NCI-H524 (cell line): Measurements from ENCODE around the gene ZC3H15.

Experiments used
- DNase-seq, 2 experiments: peaks; one replicate each; lab custom pipeline; 2025; lab: John Stamatoyannopoulos, UW

Gene ZC3H15

GRCh38 chr2:186496401-186496800 is 10.3 kb downstream of the ZC3H15 start:
- DNase-seq, result no peak

DNA sequence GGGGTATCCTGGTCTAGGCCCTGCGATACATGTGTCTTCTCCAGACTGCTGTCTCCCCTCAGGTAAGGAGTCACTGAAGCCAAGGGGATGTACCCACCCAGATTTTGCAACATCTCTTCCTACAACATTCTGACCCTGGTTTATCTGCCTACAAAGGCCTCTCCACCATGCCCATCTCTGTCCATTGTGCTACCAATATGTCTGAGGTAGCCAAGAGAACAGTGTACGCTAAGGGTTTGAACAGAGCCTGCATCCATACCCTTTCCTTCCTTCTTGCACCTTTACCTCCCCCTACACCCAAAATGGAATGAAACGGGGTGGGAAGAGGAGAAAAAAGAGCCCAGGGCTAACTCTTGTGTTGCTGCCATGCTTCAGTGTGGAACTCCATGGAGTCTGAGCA is 11.9 kb downstream of the ZC3H15 start:
- DNase-seq, result no peak

DNA sequence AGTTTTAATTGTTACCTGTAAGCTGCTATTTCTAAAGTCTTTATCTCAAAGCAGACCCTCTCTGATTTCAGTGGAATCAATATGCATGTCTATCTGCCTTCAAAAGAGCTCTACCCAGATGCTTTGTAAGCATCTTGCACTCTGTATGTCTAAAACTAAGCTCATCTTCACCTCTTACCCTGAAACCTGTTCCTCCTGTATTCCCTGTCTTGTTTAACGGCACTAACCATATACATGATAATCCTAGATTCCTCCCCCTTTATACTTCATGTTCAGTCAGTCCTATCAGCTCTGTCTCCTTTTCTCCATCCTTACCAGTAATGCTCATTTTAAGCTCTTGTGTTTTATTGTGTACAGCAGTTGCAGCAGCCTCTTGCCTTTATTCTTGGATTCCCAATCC is 12.8 kb downstream of the ZC3H15 start:
- DNase-seq, result no peak

GRCh38 chr2:186503827-186504606 is 18.0 kb downstream of the ZC3H15 start:
- peak in 1 of 2 experiments; percentile 36 for DNase-seq

DNA sequence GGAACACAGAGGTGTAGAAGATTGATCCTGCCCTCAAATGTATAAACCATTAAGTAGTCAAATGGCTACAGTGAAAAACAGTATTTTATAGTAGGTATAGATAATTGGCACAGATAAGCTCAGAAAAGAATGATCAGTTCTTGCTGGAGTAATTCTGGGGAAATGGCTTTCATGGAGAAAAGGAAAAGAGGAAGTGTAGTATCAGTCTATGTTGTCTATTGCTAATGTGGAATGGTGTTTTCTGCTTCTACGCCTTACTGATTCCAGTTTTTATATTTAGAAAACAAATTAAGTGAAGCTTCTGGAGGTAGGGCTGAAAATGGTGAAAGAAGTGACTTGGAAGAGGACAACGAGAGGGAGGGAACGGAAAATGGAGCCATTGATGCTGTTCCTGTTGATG is 22.2 kb downstream of the ZC3H15 start:
- DNase-seq, result no peak

GRCh38 chr2:186515376-186515775 is 29.3 kb downstream of the ZC3H15 start:
- DNase-seq, result no peak

GRCh38 chr2:186516396-186516795 is 30.3 kb downstream of the ZC3H15 start:
- no peak for DNase-seq

- DNase-seq, result no peak
These were observed 31.0 kb downstream of the ZC3H15 start for GRCh38 chr2:186517090-186517489.

DNA sequence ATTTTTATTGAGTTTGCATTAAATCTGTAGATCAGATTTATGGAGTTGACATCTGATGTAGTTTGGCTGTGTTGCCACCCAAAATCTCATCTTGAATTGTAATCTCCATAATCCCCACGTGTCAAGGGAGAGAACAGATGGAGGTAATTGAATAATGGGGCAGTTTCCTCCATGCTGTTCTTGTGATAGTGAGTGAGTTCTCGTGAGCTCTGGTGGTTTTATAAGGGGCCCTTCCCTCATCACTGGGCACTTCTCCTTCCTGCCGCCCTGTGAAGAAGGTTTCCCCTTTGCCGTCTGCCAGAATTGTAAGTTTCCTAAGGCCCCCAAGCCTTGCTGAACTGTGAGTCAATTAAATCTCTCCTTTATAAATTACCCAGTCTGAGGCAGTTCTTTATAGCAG is 32.2 kb downstream of the ZC3H15 start:
- peak; percentile 62 to 84 for DNase-seq

- no peak for DNase-seq
These were observed 32.9 kb downstream of the ZC3H15 start for GRCh38 chr2:186518945-186519344.

- peak; percentile 23 to 72 for DNase-seq
These were observed 35.6 kb downstream of the ZC3H15 start for GRCh38 chr2:186521570-186522153.

DNA sequence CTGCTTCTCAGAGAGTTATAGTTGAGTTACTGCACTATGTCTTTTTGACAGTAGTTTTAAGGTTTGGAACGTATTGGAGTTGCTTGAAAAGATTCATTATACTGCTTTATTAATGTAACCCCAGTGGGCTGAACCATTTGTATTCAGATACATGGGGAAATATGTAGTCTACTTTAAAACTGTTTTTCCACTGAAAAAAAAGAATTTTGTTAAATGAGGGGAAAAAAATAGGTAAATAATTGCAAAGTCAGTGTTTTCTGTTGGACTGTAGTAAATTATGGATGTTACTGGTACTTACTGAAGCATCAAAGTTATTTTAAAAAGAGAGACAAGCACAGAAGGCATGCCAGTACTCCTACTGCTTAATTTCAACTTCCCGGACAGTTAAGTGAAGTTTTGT is 36.4 kb downstream of the ZC3H15 start:
- DNase-seq, result no peak

- DNase-seq, result no peak
These were observed 37.7 kb downstream of the ZC3H15 start for GRCh38 chr2:186523791-186524190.

DNA sequence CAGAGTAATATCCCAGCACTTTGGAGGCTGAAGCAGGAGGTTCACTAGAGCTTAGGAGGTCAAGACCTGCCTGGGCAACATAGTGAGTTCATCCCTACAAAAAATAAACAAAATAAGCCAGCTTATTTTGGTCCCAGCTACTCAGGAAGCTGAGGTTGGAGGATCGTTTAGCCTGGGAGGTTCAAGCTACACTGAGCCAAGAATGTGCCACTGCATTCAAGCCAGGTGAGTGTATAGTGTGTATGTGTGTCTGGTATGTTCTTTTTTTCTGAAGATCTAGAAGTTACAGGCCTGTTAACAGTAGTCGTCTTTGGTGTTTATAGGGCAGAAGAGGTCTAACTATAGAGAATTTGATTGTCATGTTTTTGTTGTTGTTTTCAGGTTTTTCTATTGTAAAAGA is 40.2 kb downstream of the ZC3H15 start:
- DNase-seq, result no peak

- DNase-seq, result no peak
These were observed 44.3 kb downstream of the ZC3H15 start for GRCh38 chr2:186530314-186530713.

DNA sequence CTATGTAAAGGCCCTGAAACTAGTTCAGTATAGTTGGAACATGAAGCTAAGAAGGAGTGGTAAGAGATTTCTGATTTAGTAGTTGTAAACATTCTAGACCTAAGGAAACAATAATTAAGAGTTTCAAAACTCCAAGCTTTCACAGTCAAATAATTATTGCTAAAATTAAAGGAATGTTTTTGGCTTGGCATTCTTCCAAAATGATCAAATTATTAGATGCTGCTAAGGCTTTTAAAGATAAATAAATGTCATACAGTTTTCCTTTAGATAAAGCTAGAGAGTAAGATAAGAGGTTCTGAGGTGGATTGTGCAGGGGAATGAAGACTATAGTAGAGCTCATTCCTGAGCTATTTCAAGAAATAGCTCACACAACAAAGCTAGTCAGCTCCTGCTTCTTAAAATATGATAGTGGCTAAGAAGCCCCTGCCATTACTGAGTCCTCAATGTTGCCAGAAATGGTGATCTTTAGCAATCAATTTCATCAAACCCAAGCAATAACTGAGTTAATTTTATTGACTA is 45.3 kb downstream of the ZC3H15 start:
- no peak for DNase-seq

GRCh38 chr2:186532891-186533290 is 46.8 kb downstream of the ZC3H15 start:
- DNase-seq, result no peak

GRCh38 chr2:186533717-186534116 is 47.7 kb downstream of the ZC3H15 start:
- no peak for DNase-seq

DNA sequence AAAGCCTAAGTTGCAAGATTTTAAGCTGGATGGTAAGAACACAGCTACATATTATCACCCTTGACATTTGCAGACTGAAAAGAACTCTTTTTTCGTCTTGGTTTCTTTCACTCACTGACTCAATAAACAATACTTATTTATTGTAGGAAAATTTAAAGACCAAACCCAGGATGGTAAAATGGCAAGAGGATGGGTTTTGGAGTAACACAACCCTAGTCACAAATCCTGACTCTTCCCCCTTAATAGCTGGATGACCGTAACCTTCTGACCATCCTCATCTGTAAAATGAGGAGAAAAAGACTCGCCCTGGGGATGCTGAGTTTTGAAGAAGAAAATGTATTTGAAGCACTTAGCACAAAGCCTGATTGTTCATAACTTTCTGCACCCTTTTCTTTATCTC is 48.3 kb downstream of the ZC3H15 start:
- DNase-seq, result no peak

DNA sequence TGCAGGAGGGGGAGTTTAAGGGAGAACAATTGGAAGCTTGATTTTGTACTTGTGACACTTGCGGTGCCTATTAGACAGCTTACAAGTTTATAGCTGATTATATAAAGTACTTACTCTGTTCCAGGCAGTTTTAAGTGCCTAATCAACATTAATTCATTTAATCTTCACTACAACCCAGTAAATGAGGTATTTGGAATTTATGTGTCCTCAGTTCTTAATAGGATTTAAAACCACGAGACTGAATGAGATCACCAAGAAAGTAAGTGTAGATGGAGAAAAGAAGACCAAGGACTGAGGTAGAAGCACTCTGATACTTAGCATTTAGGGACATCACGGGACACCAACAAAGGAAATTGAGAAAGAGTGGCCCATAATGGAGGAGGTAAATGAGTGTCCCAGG is 49.8 kb downstream of the ZC3H15 start:
- peak in 1 of 2 experiments; percentile 40 for DNase-seq

DNA sequence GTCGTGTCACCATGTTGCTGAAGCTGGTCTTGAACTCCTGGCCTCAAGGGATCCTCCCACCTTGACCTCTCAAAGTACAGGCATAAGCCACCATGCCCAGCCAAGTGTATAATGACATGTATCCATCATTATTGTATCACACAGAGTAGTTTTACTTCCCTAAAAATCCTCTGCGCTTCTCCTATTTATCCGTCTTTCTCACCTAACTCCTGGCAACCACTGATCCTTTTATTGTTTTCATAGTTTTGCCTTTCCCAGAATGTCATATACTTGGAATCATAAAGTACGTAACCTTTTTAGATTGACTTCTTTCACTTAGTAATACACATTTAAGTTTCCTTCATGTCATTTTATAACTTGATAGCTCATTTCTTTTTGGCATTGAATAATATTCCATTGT is 51.0 kb downstream of the ZC3H15 start:
- no peak for DNase-seq

- DNase-seq, result no peak
These were observed 54.9 kb downstream of the ZC3H15 start for GRCh38 chr2:186540941-186541340.

DNA sequence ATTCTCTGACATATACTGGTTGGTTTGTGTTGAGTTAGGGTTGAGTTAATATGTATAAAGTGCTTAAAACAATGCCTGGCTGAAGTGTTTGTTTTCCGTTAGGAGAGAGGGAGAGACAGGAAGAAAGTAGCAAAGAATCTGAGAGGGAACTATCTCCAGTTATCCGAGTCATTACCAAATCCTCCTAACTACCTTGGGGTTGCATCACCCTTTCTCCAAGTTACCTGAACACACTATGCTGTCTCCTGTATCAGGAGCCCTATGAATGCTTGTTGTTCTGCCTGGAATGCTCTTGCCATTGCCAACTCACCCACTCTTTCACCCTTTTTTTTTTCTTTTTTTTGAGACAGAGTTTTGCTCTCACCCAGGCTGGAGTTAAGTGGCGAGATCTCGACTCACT is 55.9 kb downstream of the ZC3H15 start:
- no peak for DNase-seq
